Measurements from ENCODE around the gene NFATC4.
A peak's percentile ranks its signal among the peaks of the same experiment; 100 is the strongest.
"Not testable (repeated sequence)": the region's sequence is repeated elsewhere in the genome, so short reads cannot be mapped to it uniquely, and the experiment has no call there.

NFATC4 gene

GRCh38 chr14:24369907-24370687 lies 2.1 kb downstream of the NFATC4 start:
- H3F3A ChIP-seq (ENCODE audit: insufficient read depth, low read length): no peaks in the 10 kb centered on the region
- H3K79me2 ChIP-seq (ENCODE audit: insufficient read depth, low read length): no peaks in the 10 kb centered on the region
- H3K4me1 ChIP-seq (ENCODE audit: insufficient read depth, low read length, severe bottlenecking): peaks cover 36% of the 10 kb centered on the region
- H3K4me3 ChIP-seq (ENCODE audit: low read depth, low read length, poor library complexity, severe bottlenecking): no peak overlapping the region
- no peaks in the 10 kb centered on the region for H3K9me3 ChIP-seq (ENCODE audit: low read length)
- H4K20me1 ChIP-seq (ENCODE audit: insufficient read depth, low read length): no peaks in the 10 kb centered on the region
- TF ChIP-seq EZH2 (IDR thresholded peaks at IDR 0.05; ENCODE audit: borderline replicate concordance, low read length) (no peak), CTCF (IDR thresholded peaks at IDR 0.05; ENCODE audit: low read length) (no peak)
- peak overlapping the region; percentile 40 for H3K27ac ChIP-seq (ENCODE audit: low read depth, low read length, poor library complexity, severe bottlenecking)
- no peak overlapping the region for H2AFZ ChIP-seq (ENCODE audit: low read length)
- H3K36me3 ChIP-seq (ENCODE audit: insufficient read depth, low read length): peaks cover 6% of the 10 kb centered on the region
- H3K27me3 ChIP-seq (ENCODE audit: insufficient read depth, low read length): no peaks in the 10 kb centered on the region
- no peak overlapping the region for H3K9ac ChIP-seq (ENCODE audit: low read length)
- H3K9me2 ChIP-seq (ENCODE audit: low read depth, low read length): no peaks in the 10 kb centered on the region
- no peak overlapping the region for H3K4me2 ChIP-seq (ENCODE audit: low read length)

GRCh38 chr14:24370748-24371147 lies 2.8 kb downstream of the NFATC4 start:
- no peak overlapping the region for H3K9ac ChIP-seq (ENCODE audit: low read length)
- H3K79me2 ChIP-seq (ENCODE audit: insufficient read depth, low read length): no peaks in the 10 kb centered on the region
- H3K27ac ChIP-seq (ENCODE audit: low read depth, low read length, poor library complexity, severe bottlenecking): peak overlapping the region; percentile 40
- peaks cover 31% of the 10 kb centered on the region for H3K4me1 ChIP-seq (ENCODE audit: insufficient read depth, low read length, severe bottlenecking)
- no peaks in the 10 kb centered on the region for H4K20me1 ChIP-seq (ENCODE audit: insufficient read depth, low read length)
- H3K9me2 ChIP-seq (ENCODE audit: low read depth, low read length): no peaks in the 10 kb centered on the region
- no peak overlapping the region for H3K4me3 ChIP-seq (ENCODE audit: low read depth, low read length, poor library complexity, severe bottlenecking)
- peaks cover 6% of the 10 kb centered on the region for H3K36me3 ChIP-seq (ENCODE audit: insufficient read depth, low read length)
- no peaks in the 10 kb centered on the region for H3K27me3 ChIP-seq (ENCODE audit: insufficient read depth, low read length)
- H3K4me2 ChIP-seq (ENCODE audit: low read length): no peak overlapping the region
- H2AFZ ChIP-seq (ENCODE audit: low read length): no peak overlapping the region
- no peaks in the 10 kb centered on the region for H3K9me3 ChIP-seq (ENCODE audit: low read length)
- TF ChIP-seq CTCF (IDR thresholded peaks at IDR 0.05; ENCODE audit: low read length) (no peak), EZH2 (IDR thresholded peaks at IDR 0.05; ENCODE audit: borderline replicate concordance, low read length) (no peak)
- H3F3A ChIP-seq (ENCODE audit: insufficient read depth, low read length): no peaks in the 10 kb centered on the region

- not testable (repeated sequence) for H3K79me2 ChIP-seq (ENCODE audit: insufficient read depth, low read length); H2AFZ ChIP-seq (ENCODE audit: low read length); H3K4me3 ChIP-seq (ENCODE audit: low read depth, low read length, poor library complexity, severe bottlenecking); H3K9me3 ChIP-seq (ENCODE audit: low read length); H3K9ac ChIP-seq (ENCODE audit: low read length); H3F3A ChIP-seq (ENCODE audit: insufficient read depth, low read length); H4K20me1 ChIP-seq (ENCODE audit: insufficient read depth, low read length); H3K9me2 ChIP-seq (ENCODE audit: low read depth, low read length); H3K27me3 ChIP-seq (ENCODE audit: insufficient read depth, low read length); H3K36me3 ChIP-seq (ENCODE audit: insufficient read depth, low read length); H3K4me2 ChIP-seq (ENCODE audit: low read length)
- Histone ChIP-seq H3K27ac (ENCODE audit: low read depth, low read length, poor library complexity, severe bottlenecking) (peak overlapping the region; percentile 40), H3K4me1 (ENCODE audit: insufficient read depth, low read length, severe bottlenecking) (peaks cover 29% of the 10 kb centered on the region)
Observed at GRCh38 chr14:24371605-24372004, 3.6 kb downstream of the NFATC4 start.
